Neutrophil (primary cell): Measurements from ENCODE around the gene BPIFA1.

Experiments
- H3K27ac ChIP-seq: fragments of 200-600 bp; sonication (generic); 2 replicates; pipeline ENCODE4 v1.5.1; 2016; ENCODE audit warnings: mild to moderate bottlenecking, moderate library complexity
- H3K27me3 ChIP-seq: fragments of 200-600 bp; sonication (generic); 2 replicates; pipeline ENCODE4 v1.6.0; 2016; ENCODE audit warnings: mild to moderate bottlenecking
- H3K36me3 ChIP-seq: fragments of 200-600 bp; sonication (generic); 2 replicates; pipeline ENCODE4 v1.5.1; 2017
- H3K4me1 ChIP-seq, 2 experiments: fragments of 200-600 bp in 1 of 2; sonication (generic) in 1 of 2; 1 replicate in 1 of 2; 2 replicates in 1 of 2; pipeline versions ENCODE4 v1.5.1 to v1.6.1; 2013 to 2016; ENCODE audit warnings: low read depth in 1 of 2, low read length in 1 of 2, mild to moderate bottlenecking in 1 of 2, moderate library complexity in 1 of 2; ENCODE audit not compliant: control insufficient read depth in 1 of 2, insufficient read depth in 1 of 2
- H3K4me3 ChIP-seq, 2 experiments: fragments of 200-600 bp in 1 of 2; sonication (generic) in 1 of 2; 1 replicate in 1 of 2; 2 replicates in 1 of 2; pipeline ENCODE4 v1.5.1; 2013 to 2016; ENCODE audit warnings: low read depth in 1 of 2, low read length in 1 of 2, mild to moderate bottlenecking in 1 of 2, moderate library complexity in 1 of 2
- H3K9me3 ChIP-seq: fragments of 200-600 bp; sonication (generic); 2 replicates; pipeline ENCODE4 v1.5.1; 2016
- TF ChIP-seq, protein P1 (sequence below): fragments of 200-600 bp; sonication (generic); IDR thresholded peaks from 2 replicates; pipeline ENCODE4 v1.5.1; 2016; ENCODE audit warnings: antibody characterized with exemption

The BPIFA1 gene

DNA sequence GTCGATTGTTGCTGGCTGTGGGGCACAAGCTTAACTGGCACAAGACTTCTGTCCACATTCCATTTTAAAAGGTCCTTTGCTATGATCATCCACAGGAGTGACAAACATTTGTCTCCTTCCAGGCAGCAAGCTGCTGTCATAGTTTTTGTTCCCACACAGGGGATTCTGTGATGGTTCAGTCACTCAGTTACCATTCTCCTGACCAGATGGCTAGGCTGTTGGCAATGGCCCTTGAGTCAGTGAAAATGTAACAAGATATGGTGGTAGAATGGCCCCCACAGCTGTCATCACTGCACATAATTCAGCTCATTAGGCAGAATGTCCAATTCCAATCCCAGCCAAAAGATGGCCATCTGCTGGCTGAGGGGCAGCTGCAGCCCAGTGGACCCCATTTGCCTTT is 13.7 kb downstream of the BPIFA1 start:
- no peaks in the 10 kb centered on the region for H3K36me3 ChIP-seq
- H3K9me3 ChIP-seq = no peaks in the 10 kb centered on the region
- no peak overlapping the region for H3K27ac ChIP-seq
- no peak overlapping the region for H3K4me3 ChIP-seq
- H3K4me1 ChIP-seq = no peaks in the 10 kb centered on the region
- H3K27me3 ChIP-seq = no peaks in the 10 kb centered on the region
- TF ChIP-seq, protein P1, sequence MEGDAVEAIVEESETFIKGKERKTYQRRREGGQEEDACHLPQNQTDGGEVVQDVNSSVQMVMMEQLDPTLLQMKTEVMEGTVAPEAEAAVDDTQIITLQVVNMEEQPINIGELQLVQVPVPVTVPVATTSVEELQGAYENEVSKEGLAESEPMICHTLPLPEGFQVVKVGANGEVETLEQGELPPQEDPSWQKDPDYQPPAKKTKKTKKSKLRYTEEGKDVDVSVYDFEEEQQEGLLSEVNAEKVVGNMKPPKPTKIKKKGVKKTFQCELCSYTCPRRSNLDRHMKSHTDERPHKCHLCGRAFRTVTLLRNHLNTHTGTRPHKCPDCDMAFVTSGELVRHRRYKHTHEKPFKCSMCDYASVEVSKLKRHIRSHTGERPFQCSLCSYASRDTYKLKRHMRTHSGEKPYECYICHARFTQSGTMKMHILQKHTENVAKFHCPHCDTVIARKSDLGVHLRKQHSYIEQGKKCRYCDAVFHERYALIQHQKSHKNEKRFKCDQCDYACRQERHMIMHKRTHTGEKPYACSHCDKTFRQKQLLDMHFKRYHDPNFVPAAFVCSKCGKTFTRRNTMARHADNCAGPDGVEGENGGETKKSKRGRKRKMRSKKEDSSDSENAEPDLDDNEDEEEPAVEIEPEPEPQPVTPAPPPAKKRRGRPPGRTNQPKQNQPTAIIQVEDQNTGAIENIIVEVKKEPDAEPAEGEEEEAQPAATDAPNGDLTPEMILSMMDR = no peak

GRCh38 chr20:33250666-33251065 is 14.9 kb downstream of the BPIFA1 start:
- no peaks in the 10 kb centered on the region for H3K9me3 ChIP-seq
- H3K4me1 ChIP-seq = no peaks in the 10 kb centered on the region
- TF ChIP-seq, protein P1 = no peak
- no peak overlapping the region for H3K4me3 ChIP-seq
- H3K27me3 ChIP-seq = no peaks in the 10 kb centered on the region
- no peak overlapping the region for H3K27ac ChIP-seq
- H3K36me3 ChIP-seq = no peaks in the 10 kb centered on the region

DNA sequence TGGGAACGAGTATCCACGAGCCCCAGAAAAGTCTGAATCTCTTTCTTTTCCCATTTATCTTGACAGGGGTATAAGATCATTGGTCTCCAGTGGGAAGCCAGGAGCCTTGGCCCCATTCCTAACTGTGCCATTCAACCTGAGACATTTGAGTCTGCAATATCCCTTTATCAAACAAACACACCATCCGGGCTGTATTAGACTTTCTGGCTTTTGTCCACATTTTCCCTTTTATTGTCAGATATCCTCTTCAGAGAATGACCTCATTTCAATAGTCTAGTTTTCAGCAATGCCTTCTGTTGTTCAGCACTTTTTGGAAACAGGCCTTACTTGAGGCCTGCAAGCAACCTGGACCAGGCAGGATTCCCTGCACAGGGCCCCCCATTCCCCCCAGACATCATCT is 15.7 kb downstream of the BPIFA1 start:
- Histone ChIP-seq H3K9me3 (no peaks in the 10 kb centered on the region), H3K27ac (no peak overlapping the region), H3K4me3 (no peak overlapping the region), H3K27me3 (no peaks in the 10 kb centered on the region), H3K4me1 (no peaks in the 10 kb centered on the region), H3K36me3 (no peaks in the 10 kb centered on the region)
- TF ChIP-seq, protein P1 = no peak

GRCh38 chr20:33252460-33252859 is 16.7 kb downstream of the BPIFA1 start:
- no peak overlapping the region for H3K4me3 ChIP-seq
- TF ChIP-seq, protein P1 = no peak
- no peaks in the 10 kb centered on the region for H3K36me3 ChIP-seq
- H3K4me1 ChIP-seq = no peaks in the 10 kb centered on the region
- no peak overlapping the region for H3K27ac ChIP-seq
- no peaks in the 10 kb centered on the region for H3K9me3 ChIP-seq
- H3K27me3 ChIP-seq = no peaks in the 10 kb centered on the region

DNA sequence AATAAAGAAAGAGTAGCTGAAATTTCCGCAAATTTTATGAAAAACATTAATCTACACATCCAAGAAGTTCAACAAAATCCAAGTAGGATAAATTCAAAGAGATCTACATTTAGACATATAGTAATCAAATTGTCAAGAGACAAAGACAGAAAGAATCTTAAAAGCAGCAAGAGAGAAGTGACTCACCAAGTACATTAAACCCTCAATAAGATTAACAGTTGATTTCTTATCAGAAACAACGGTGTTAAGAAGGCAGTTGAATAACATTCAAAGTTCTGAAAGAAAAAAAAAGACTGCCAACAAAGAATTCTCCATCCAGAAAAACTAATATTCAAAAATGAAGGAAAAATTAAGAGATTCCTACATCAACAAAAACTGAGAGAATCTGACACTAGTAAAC is 19.2 kb downstream of the BPIFA1 start:
- Histone ChIP-seq H3K9me3 (no peaks in the 10 kb centered on the region), H3K36me3 (no peaks in the 10 kb centered on the region), H3K4me1 (no peaks in the 10 kb centered on the region), H3K27ac (no peak overlapping the region), H3K27me3 (no peaks in the 10 kb centered on the region), H3K4me3 (no peak overlapping the region)
- TF ChIP-seq, protein P1 = no peak

DNA sequence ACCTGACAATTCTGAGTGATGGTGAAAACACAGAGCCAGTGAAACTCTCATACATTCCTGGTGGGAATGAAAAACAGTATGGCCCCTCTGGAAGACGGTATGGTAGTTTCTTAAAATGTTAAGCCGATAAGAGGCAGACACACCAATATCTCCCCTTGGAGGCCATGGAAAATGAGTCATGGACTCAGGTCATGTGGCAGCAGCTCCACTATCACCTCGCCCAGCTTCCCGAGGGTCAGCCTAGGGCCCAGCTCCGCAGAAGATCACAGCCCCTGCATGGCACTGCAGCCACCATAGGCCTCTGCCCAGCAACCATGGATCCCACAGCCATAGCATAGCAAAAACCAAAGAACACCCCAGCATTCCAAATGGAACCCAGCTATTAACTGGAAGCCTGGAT is 21.4 kb downstream of the BPIFA1 start:
- TF ChIP-seq, protein P1 = no peak
- Histone ChIP-seq H3K4me1 (peaks cover 10 to 15% of the 10 kb centered on the region in 2 experiments), H3K4me3 (no peak overlapping the region), H3K36me3 (no peaks in the 10 kb centered on the region), H3K27me3 (no peaks in the 10 kb centered on the region), H3K27ac (no peak overlapping the region), H3K9me3 (no peaks in the 10 kb centered on the region)
